Activated naive CD4-positive, alpha-beta T cell treated with anti-CD3 and anti-CD28 coated beads, Interleukin-2, amount 10 ng/mL, durations not matched to agents 7 days and 5 days (primary cell): ENCODE results near the gene RPS6KC1.
"Not testable (repeated sequence)": the region's sequence is repeated elsewhere in the genome, so short reads cannot be mapped to it uniquely, and the experiment has no call there.

Experiments
- CTCF ChIA-PET: fragments of 350-600 bp; sonication (Branson Sonifier 250); formaldehyde crosslinking; loops from one replicate; lab custom pipeline; 2021; ENCODE audit warnings: antibody characterized with exemption; lab: Charles Lee
- DNase-seq: peaks from one replicate; pipeline ENCODE4 v3.0.0-alpha.2; 2020
- H3K27ac Mint-ChIP-seq: one replicate; pipeline ENCODE4 v1.8.0; 2021; ENCODE audit warnings: mild to moderate bottlenecking, moderate library complexity, mixed read lengths
- H3K27me3 Mint-ChIP-seq: one replicate; pipeline ENCODE4 v1.8.0; 2021; ENCODE audit warnings: mild to moderate bottlenecking, mixed read lengths
- H3K36me3 Mint-ChIP-seq: one replicate; pipeline ENCODE4 v1.8.0; 2021; ENCODE audit warnings: mixed read lengths
- H3K4me1 Mint-ChIP-seq: one replicate; pipeline ENCODE4 v1.8.0; 2021; ENCODE audit warnings: mixed read lengths
- H3K4me3 Mint-ChIP-seq: one replicate; pipeline ENCODE4 v1.8.0; 2021; ENCODE audit warnings: mild to moderate bottlenecking, moderate library complexity, mixed read lengths
- H3K9me3 Mint-ChIP-seq: one replicate; pipeline ENCODE4 v1.8.0; 2021; ENCODE audit warnings: mixed read lengths

The RPS6KC1 gene

GRCh38 chr1:213211201-213211600 lies 160.2 kb downstream of the RPS6KC1 start:
- Mint-ChIP-seq H3K9me3 (peaks cover 11% of the 10 kb centered on the region), H3K27me3 (no peaks in the 10 kb centered on the region), H3K4me3 (no peak overlapping the region), H3K36me3 (peaks cover 18% of the 10 kb centered on the region), H3K27ac (no peak overlapping the region), H3K4me1 (no peaks in the 10 kb centered on the region)
- no peak for DNase-seq
- CTCF ChIA-PET: no interaction called here

DNA sequence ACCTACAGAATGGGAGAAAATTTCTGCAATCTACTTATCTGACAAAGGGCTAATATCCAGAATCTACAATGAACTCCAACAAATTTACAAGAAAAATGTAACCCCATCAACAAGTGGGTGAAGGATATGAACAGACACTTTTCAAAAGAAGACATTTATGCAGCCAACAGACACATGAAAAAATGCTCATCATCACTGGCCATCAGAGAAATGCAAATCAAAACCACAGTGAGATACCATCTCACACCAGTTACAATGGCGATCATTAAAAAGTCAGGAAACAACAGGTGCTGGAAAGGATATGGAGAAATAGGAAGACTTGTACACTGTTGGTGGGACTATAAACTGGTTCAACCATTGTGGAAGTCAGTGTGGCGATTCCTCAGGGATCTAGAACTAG lies 168.0 kb downstream of the RPS6KC1 start:
- DNase-seq, H3K36me3 Mint-ChIP-seq, CTCF ChIA-PET, H3K27ac Mint-ChIP-seq, H3K4me3 Mint-ChIP-seq, H3K27me3 Mint-ChIP-seq, H3K9me3 Mint-ChIP-seq, H3K4me1 Mint-ChIP-seq: not testable (repeated sequence)

GRCh38 chr1:213221209-213221608 lies 170.2 kb downstream of the RPS6KC1 start:
- no peak for DNase-seq
- H3K27ac Mint-ChIP-seq: no peak overlapping the region
- no peaks in the 10 kb centered on the region for H3K4me1 Mint-ChIP-seq
- H3K27me3 Mint-ChIP-seq: no peaks in the 10 kb centered on the region
- H3K4me3 Mint-ChIP-seq: no peak overlapping the region
- H3K36me3 Mint-ChIP-seq: no peaks in the 10 kb centered on the region
- CTCF ChIA-PET: no interaction called here
- H3K9me3 Mint-ChIP-seq: peaks cover 3% of the 10 kb centered on the region

DNA sequence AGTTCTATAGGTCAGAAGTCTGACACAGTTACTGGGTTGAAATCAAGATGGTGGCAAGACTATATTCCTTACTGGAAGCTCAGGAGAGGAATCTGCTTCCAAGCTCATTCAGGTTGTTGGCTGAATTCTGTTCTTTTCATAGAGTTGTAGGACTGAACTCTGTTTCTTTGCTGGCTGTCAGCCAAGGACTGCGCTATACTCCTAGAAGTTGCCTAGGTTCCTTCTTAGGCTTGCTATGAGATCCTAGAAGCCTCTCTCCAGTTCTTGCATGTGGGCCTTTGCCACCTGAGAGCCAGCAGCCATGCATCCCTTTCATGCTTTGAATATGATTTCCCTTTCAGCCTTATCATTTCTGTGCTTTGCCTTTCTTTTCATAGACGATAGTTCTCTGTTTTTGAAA lies 176.4 kb downstream of the RPS6KC1 start:
- DNase-seq: no peak
- Mint-ChIP-seq H3K4me3 (no peak overlapping the region), H3K4me1 (peaks cover 6% of the 10 kb centered on the region), H3K27me3 (no peaks in the 10 kb centered on the region), H3K27ac (no peak overlapping the region), H3K9me3 (no peaks in the 10 kb centered on the region), H3K36me3 (no peaks in the 10 kb centered on the region)
- CTCF ChIA-PET: no interaction called here

DNA sequence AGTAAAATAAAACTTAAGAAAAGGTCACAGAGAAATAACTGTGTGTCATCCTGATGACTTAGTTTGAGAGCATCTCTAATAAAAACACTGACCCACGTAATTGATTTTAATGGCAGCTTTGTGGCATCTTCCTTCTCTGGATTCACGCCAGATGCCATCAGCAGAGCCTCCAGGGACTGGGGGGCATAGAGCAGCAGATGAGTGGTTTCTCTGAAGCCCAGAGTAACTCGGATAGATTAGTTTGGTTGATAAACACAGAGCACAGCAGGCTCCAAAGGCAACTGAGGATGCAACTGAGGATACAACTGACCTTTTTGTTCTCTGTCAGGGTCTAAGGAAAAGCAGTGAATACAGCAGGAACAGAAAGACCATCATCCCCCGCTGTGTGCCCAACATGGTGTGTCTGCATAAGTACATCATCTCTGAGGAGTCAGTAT lies 180.8 kb downstream of the RPS6KC1 start:
- Mint-ChIP-seq H3K9me3 (no peaks in the 10 kb centered on the region), H3K4me1 (peaks cover 6% of the 10 kb centered on the region), H3K27me3 (no peaks in the 10 kb centered on the region), H3K36me3 (no peaks in the 10 kb centered on the region), H3K4me3 (no peak overlapping the region), H3K27ac (no peak overlapping the region)
- no peak for DNase-seq
- CTCF ChIA-PET: no interaction called here

GRCh38 chr1:213242883-213243282 lies 191.8 kb downstream of the RPS6KC1 start:
- CTCF ChIA-PET: interaction anchor here (1.1 kb wide), 1 partner anchor 113 kb away, joined by 5 read pairs; no protein-coding TSS in a partner anchor
- Mint-ChIP-seq H3K27ac (peak overlapping the region; percentile 24), H3K27me3 (no peaks in the 10 kb centered on the region), H3K4me1 (no peaks in the 10 kb centered on the region), H3K4me3 (no peak overlapping the region), H3K9me3 (no peaks in the 10 kb centered on the region), H3K36me3 (peaks cover 6% of the 10 kb centered on the region)
- no peak for DNase-seq

GRCh38 chr1:213244664-213245091 lies 193.6 kb downstream of the RPS6KC1 start:
- peak; percentile 25 for DNase-seq
- no peak overlapping the region for H3K4me3 Mint-ChIP-seq
- H3K4me1 Mint-ChIP-seq: no peaks in the 10 kb centered on the region
- H3K27ac Mint-ChIP-seq: no peak overlapping the region
- peaks cover 6% of the 10 kb centered on the region for H3K36me3 Mint-ChIP-seq
- H3K27me3 Mint-ChIP-seq: no peaks in the 10 kb centered on the region
- H3K9me3 Mint-ChIP-seq: no peaks in the 10 kb centered on the region
- CTCF ChIA-PET: interaction anchor here (0.7 to 0.8 kb wide), 3 partner anchors 16 to 258 kb away, joined by 3 read pairs; no protein-coding TSS in a partner anchor

DNA sequence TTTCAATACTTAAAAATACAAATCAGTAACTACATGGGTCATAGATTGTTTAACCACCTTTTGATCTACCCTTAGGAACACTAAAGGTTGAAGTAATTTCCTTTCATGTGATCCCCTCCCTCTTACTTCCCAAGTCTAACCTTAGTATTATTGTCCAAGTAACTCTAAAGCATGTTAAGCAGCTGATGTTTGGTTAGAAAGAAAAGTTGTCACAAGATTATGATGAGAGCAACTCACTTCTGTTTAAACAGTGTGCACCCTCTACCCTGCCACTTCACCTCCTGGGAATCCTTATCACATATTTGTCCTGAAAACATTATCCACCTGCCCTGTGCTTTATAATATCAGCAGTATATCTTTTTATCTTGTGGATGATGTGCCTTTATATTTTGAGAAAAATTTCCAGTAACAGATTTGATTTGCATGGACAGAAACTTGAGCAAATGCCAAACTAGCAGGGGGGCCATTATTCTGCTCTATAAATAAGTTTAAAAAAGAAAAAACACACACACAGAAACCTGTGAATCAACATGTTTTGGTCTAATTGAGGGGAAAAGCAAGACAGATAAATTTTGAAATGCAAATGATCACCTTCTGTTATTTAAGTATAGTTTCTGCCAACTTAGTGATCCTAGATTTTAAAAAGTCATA lies 194.3 kb downstream of the RPS6KC1 start:
- no peak for DNase-seq
- Mint-ChIP-seq H3K27me3 (no peaks in the 10 kb centered on the region), H3K27ac (no peak overlapping the region), H3K4me3 (no peak overlapping the region), H3K9me3 (no peaks in the 10 kb centered on the region), H3K36me3 (peaks cover 6% of the 10 kb centered on the region), H3K4me1 (no peaks in the 10 kb centered on the region)
- CTCF ChIA-PET: interaction anchor here (0.7 to 0.8 kb wide), 3 partner anchors 16 to 257 kb away, joined by 3 read pairs; no protein-coding TSS in a partner anchor

- Mint-ChIP-seq H3K27ac (no peak overlapping the region), H3K36me3 (no peaks in the 10 kb centered on the region), H3K4me3 (no peak overlapping the region), H3K27me3 (no peaks in the 10 kb centered on the region), H3K9me3 (no peaks in the 10 kb centered on the region), H3K4me1 (no peaks in the 10 kb centered on the region)
- CTCF ChIA-PET: no interaction called here
- no peak for DNase-seq
Measured at GRCh38 chr1:213247038-213247437, 196.0 kb downstream of the RPS6KC1 start.

GRCh38 chr1:213249395-213249794 lies 198.4 kb downstream of the RPS6KC1 start:
- CTCF ChIA-PET: interaction anchor here (0.7 kb wide), 1 partner anchor 9 kb away, joined by 3 read pairs; no protein-coding TSS in a partner anchor
- Mint-ChIP-seq H3K4me3 (no peak overlapping the region), H3K9me3 (no peaks in the 10 kb centered on the region), H3K36me3 (no peaks in the 10 kb centered on the region), H3K27me3 (no peaks in the 10 kb centered on the region), H3K27ac (no peak overlapping the region), H3K4me1 (no peaks in the 10 kb centered on the region)
- DNase-seq: no peak

DNA sequence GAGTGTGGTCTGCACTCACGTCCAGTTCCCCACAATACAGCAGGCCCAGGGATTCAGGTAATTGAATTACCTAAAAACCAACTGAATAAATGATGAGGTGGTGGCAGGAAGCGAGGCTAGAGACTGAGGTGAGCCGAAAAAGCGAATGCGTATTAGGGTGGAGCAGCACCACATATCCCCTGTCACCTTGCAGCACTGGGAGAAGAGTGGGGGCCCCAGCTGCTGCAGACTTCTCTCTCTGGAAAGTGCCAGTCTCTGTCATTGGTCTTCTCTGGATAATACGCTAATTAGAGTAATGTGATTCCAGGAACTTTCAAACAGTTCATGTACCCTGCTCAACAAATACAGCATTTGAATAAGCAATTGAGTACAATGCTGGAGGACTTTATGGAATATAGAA lies 199.0 kb downstream of the RPS6KC1 start:
- Mint-ChIP-seq H3K9me3 (no peaks in the 10 kb centered on the region), H3K4me3 (no peak overlapping the region), H3K27ac (no peak overlapping the region), H3K27me3 (no peaks in the 10 kb centered on the region), H3K4me1 (no peaks in the 10 kb centered on the region), H3K36me3 (no peaks in the 10 kb centered on the region)
- CTCF ChIA-PET: no interaction called here
- DNase-seq: no peak

- Mint-ChIP-seq H3K27me3 (no peaks in the 10 kb centered on the region), H3K36me3 (no peaks in the 10 kb centered on the region), H3K27ac (no peak overlapping the region), H3K4me1 (no peaks in the 10 kb centered on the region), H3K4me3 (no peak overlapping the region), H3K9me3 (no peaks in the 10 kb centered on the region)
- CTCF ChIA-PET: no interaction called here
- no peak for DNase-seq
Measured at GRCh38 chr1:213250446-213250845, 199.4 kb downstream of the RPS6KC1 start.

GRCh38 chr1:213251972-213252371 lies 200.9 kb downstream of the RPS6KC1 start:
- Mint-ChIP-seq H3K4me1 (no peaks in the 10 kb centered on the region), H3K27me3 (no peaks in the 10 kb centered on the region), H3K9me3 (no peaks in the 10 kb centered on the region), H3K4me3 (no peak overlapping the region), H3K27ac (no peak overlapping the region), H3K36me3 (no peaks in the 10 kb centered on the region)
- no peak for DNase-seq
- CTCF ChIA-PET: no interaction called here

- no peak for DNase-seq
- Mint-ChIP-seq H3K27me3 (no peaks in the 10 kb centered on the region), H3K9me3 (no peaks in the 10 kb centered on the region), H3K4me3 (no peak overlapping the region), H3K36me3 (no peaks in the 10 kb centered on the region), H3K4me1 (no peaks in the 10 kb centered on the region), H3K27ac (no peak overlapping the region)
- CTCF ChIA-PET: no interaction called here
Measured at GRCh38 chr1:213256438-213257087, 205.5 kb downstream of the RPS6KC1 start.
